HG03558 (cell line): ENCODE measurements around the gene SSTR1.

Source experiments
- ATAC-seq: cut with Tn5 transposase; IDR thresholded peaks from one replicate; pipeline ENCODE4 v1.9.1; 2021; ENCODE audit warnings: moderate number of reproducible peaks; ENCODE audit not compliant: unreplicated experiment; ENCODE audit errors: extremely low read depth

The SSTR1 gene

GRCh38 chr14:38225946-38226345 is 18.2 kb downstream of the SSTR1 start:
- ATAC-seq, result no peak

GRCh38 chr14:38226366-38226765 is 18.7 kb downstream of the SSTR1 start:
- no peak for ATAC-seq

- no peak for ATAC-seq
These were observed 25.5 kb downstream of the SSTR1 start for GRCh38 chr14:38233218-38233617.

- no peak for ATAC-seq
These were observed 30.6 kb downstream of the SSTR1 start for GRCh38 chr14:38238332-38238731.

- no peak for ATAC-seq
These were observed 31.2 kb downstream of the SSTR1 start for GRCh38 chr14:38238878-38239277.

- ATAC-seq, result no peak
These were observed 36.1 kb downstream of the SSTR1 start for GRCh38 chr14:38243696-38244240.

GRCh38 chr14:38248321-38249028 is 40.8 kb downstream of the SSTR1 start:
- no peak for ATAC-seq

- ATAC-seq, result no peak
These were observed 42.6 kb downstream of the SSTR1 start for GRCh38 chr14:38250331-38250730.

GRCh38 chr14:38252066-38252710 is 44.5 kb downstream of the SSTR1 start:
- no peak for ATAC-seq

- no peak for ATAC-seq
These were observed 46.0 kb downstream of the SSTR1 start for GRCh38 chr14:38253676-38254075.

GRCh38 chr14:38254571-38255407 is 47.1 kb downstream of the SSTR1 start:
- ATAC-seq, result no peak

- ATAC-seq, result no peak
These were observed 47.6 kb downstream of the SSTR1 start for GRCh38 chr14:38255408-38255672.

GRCh38 chr14:38255673-38256532 is 48.2 kb downstream of the SSTR1 start, which contains the start of gene CLEC14A:
CLEC14A (minus strand) TSS chr14:38256093; CDS start chr14:38256022, 71 bp downstream.
- ATAC-seq, result no peak

GRCh38 chr14:38256533-38256840 is 48.8 kb downstream of the SSTR1 start:
- no peak for ATAC-seq

- no peak for ATAC-seq
These were observed 49.8 kb downstream of the SSTR1 start for GRCh38 chr14:38257507-38257906.

- no peak for ATAC-seq
These were observed 53.9 kb downstream of the SSTR1 start for GRCh38 chr14:38261620-38262019.
